GM23338 (cell line): ENCODE measurements around the gene MDGA2.

ENCODE experiments used
- CTCF ChIP-seq, 2 experiments: fragments of 200-600 bp in 1 of 2; sonication (generic) in 1 of 2; conservative IDR thresholded peaks; 2 replicates each; pipeline versions ENCODE4 v1.5.1 to v1.6.1; 2016 to 2017; ENCODE audit warnings: antibody characterized with exemption in 2 of 2, low read depth in 2 of 2, mild to moderate bottlenecking in 2 of 2, moderate library complexity in 1 of 2
- POLR2AphosphoS5 ChIP-seq: IDR thresholded peaks from 2 replicates; pipeline ENCODE4 v1.6.1; 2016; ENCODE audit warnings: antibody characterized with exemption, low read depth
- REST ChIP-seq: IDR thresholded peaks from one replicate; pipeline ENCODE4 v1.6.1; 2018; ENCODE audit warnings: antibody characterized with exemption; ENCODE audit not compliant: unreplicated experiment

DNA sequence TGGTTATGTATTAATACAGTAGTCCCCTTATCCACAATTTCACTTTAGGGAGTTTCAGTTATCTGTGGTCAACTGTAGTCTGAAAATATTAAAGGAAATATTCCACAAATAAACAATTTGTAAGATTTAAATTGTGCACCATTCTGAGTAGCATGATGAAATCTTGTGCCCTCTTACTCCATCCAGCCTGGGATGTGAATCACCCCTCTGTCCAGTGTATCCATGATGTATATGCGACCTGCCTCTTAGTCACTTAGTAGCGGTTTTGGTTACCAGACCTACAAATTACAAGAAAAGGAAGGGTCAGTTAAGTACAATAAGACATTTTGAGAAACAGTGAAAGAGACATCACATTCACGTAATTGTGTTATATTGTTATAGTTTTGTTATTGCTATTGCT lies 39.9 kb upstream of the MDGA2 start:
- no peak for TF ChIP-seq CTCF (conservative IDR thresholded peaks at IDR 0.05; ENCODE audit: low read depth in 2 of 2)
- TF ChIP-seq REST = no peak
- no peak for TF ChIP-seq POLR2AphosphoS5
